HepG2 (cell line): ENCODE measurements around the gene BLOC1S4. TPM values are rescaled to one million over a fixed set of nuclear protein-coding genes. Genes with fewer than 3 reads are reported as not detected.
A peak's percentile ranks its signal among the peaks of the same experiment; 100 is the strongest.
"Not testable (repeated sequence)": the region's sequence is repeated elsewhere in the genome, so short reads cannot be mapped to it uniquely, and the experiment has no call there.

Experiments used
- ATAC-seq: fragments of 200-7000 bp; cut with Tn5 transposase; 3 replicates; pipeline ENCODE4 v1.9.1; 2020; ENCODE audit warnings: mild to moderate bottlenecking, moderate library complexity
- BruUV-seq: library from RNA; stranded (reverse); fragments of 400-500 nt; replicated peaks from 2 replicates; lab custom pipeline; 2021; lab: Mats Ljungman, UMichigan
- CTCF ChIA-PET: fragments of 300-600 bp; formaldehyde crosslinking; extraction: SDS; loops from one replicate; lab custom pipeline; 2021; ENCODE audit warnings: low total read pairs, inconsistent platforms, low intra/inter-chr PET ratio; lab: Yijun Ruan, JAX
- POLR2A ChIA-PET: fragments of 350-600 bp; sonication (Branson Sonifier 250); formaldehyde crosslinking; loops from one replicate; lab custom pipeline; 2020; ENCODE audit warnings: antibody characterized with exemption, inconsistent platforms; lab: Yijun Ruan, JAX
- DNase-seq: peaks from one replicate; pipeline ENCODE4 v3.0.0-alpha.2; 2015; ENCODE audit warnings: low spot score
- FAIRE-seq: peaks from 3 replicates; lab custom pipeline; 2011; peaks lifted over from hg19 to GRCh38; lab: Jason Lieb, UNC
- H2AFZ ChIP-seq: one replicate; pipeline ENCODE4 v1.6.1; 2011; ENCODE audit warnings: low read length, inconsistent platforms
- H3K27ac ChIP-seq: fragments of 300-600 bp; 3 replicates; pipeline ENCODE4 v1.8.0; 2011; ENCODE audit warnings: mixed run types, mild to moderate bottlenecking, mixed read lengths, low read length, inconsistent platforms; ENCODE audit not compliant: insufficient read depth; ENCODE audit errors: extremely low read length
- H3K27me3 ChIP-seq, 2 experiments: fragments of 200-600 bp in 1 of 2; 2 replicates in 1 of 2; 3 replicates in 1 of 2; pipeline versions ENCODE4 v1.6.0 to v1.8.0; 2011; ENCODE audit warnings: low read length in 2 of 2, mild to moderate bottlenecking in 2 of 2, moderate library complexity in 2 of 2, inconsistent platforms in 1 of 2; ENCODE audit not compliant: insufficient read depth in 2 of 2, control insufficient read depth in 1 of 2
- H3K36me3 ChIP-seq, 2 experiments: fragments of 200-600 bp in 1 of 2; replicated peaks in 1 of 2; 2 replicates in 1 of 2; 3 replicates in 1 of 2; pipeline versions ENCODE4 v1.5.1 to v1.8.0; 2011; ENCODE audit warnings: low read length in 2 of 2, inconsistent platforms in 1 of 2; ENCODE audit not compliant: insufficient read depth in 2 of 2, control insufficient read depth in 1 of 2
- H3K4me1 ChIP-seq: 2 replicates; pipeline ENCODE4 v1.5.1; 2012; ENCODE audit warnings: low read length, inconsistent platforms; ENCODE audit not compliant: insufficient read depth
- H3K4me2 ChIP-seq: 2 replicates; pipeline ENCODE4 v1.6.0; 2011; ENCODE audit warnings: low read depth, low read length, inconsistent platforms
- H3K4me3 ChIP-seq, 3 experiments: fragments of 200-600 bp in 1 of 3; sonication (generic), shearing (Covaris generic) in 1 of 3; replicated peaks in 1 of 3; 2 replicates each; pipeline ENCODE4 v1.5.1; 2011 to 2016; ENCODE audit warnings: low read length in 3 of 3, inconsistent platforms in 2 of 3, low read depth in 2 of 3, mild to moderate bottlenecking in 2 of 3, control low read depth in 1 of 3, mixed read lengths in 1 of 3; ENCODE audit not compliant: insufficient read depth in 1 of 3
- H3K79me2 ChIP-seq: one replicate; pipeline ENCODE4 v1.6.1; 2011; ENCODE audit warnings: low read length, inconsistent platforms; ENCODE audit not compliant: insufficient read depth
- H3K9ac ChIP-seq: 2 replicates; pipeline ENCODE4 v1.6.0; 2011; ENCODE audit warnings: mild to moderate bottlenecking, low read depth, low read length, inconsistent platforms; ENCODE audit not compliant: insufficient read depth
- H3K9me3 ChIP-seq: 2 replicates; pipeline ENCODE4 v1.5.1; 2012; ENCODE audit warnings: mild to moderate bottlenecking, low read length
- H4K20me1 ChIP-seq: 2 replicates; pipeline ENCODE4 v1.6.0; 2011; ENCODE audit warnings: inconsistent platforms, mild to moderate bottlenecking, low read length, moderate library complexity; ENCODE audit not compliant: insufficient read depth
- FOXJ3 ChIP-seq: sonication (generic); formaldehyde crosslinking; IDR thresholded peaks from 2 replicates; pipeline ENCODE4 v1.4.0; 2020; ENCODE audit warnings: missing genetic modification reagents, mild to moderate bottlenecking, borderline replicate concordance
- HNRNPL ChIP-seq: fragments of 200-400 bp; formaldehyde crosslinking; IDR thresholded peaks from 2 replicates; pipeline ENCODE4 v1.6.1; 2017; ENCODE audit warnings: mild to moderate bottlenecking, low read depth, low read length
- IKZF1 ChIP-seq: fragments of 450-650 bp; IDR thresholded peaks from 2 replicates; pipeline ENCODE4 v1.7.1; 2016
- PHF8 ChIP-seq: sonication (generic); formaldehyde crosslinking; IDR thresholded peaks from 2 replicates; pipeline ENCODE4 v1.5.0; 2020; ENCODE audit warnings: missing genetic modification reagents
- SOX6 ChIP-seq, 2 experiments: fragments of 450-650 bp in 1 of 2; sonication (generic) in 1 of 2; formaldehyde crosslinking in 1 of 2; IDR thresholded peaks; 2 replicates each; pipeline versions ENCODE4 v1.4.0 to v1.6.1; 2017 to 2020; ENCODE audit warnings: antibody characterized with exemption in 1 of 2, mild to moderate bottlenecking in 1 of 2, missing genetic modification reagents in 1 of 2
- SP1 ChIP-seq, 2 experiments: fragments of 450-650 bp in 1 of 2; sonication (generic) in 1 of 2; formaldehyde crosslinking in 1 of 2; IDR thresholded peaks; 2 replicates each; pipeline versions ENCODE4 v1.4.0 to v1.6.1; 2016 to 2020; ENCODE audit warnings: missing genetic modification reagents in 1 of 2
- ZNF501 ChIP-seq: sonication (generic); formaldehyde crosslinking; IDR thresholded peaks from 2 replicates; pipeline ENCODE4 v1.5.1; 2020; ENCODE audit warnings: mild to moderate bottlenecking, moderate library complexity, missing genetic modification reagents
- WGBS: methylation state at CpG from one replicate; pipeline ENCODE4 v1.1.6; 2017; ENCODE audit warnings: low lambda C conversion rate; 5-methylcytosine and 5-hydroxymethylcytosine counted together
- in situ Hi-C: cut with HindIII; loops from 2 replicates; pipeline ENCODE4 v1.10.0; 2017; ENCODE audit warnings: low pct_unique_long_range_greater_than_20kb; ENCODE audit not compliant: extremely low pct_ligation_motif_present
- intact Hi-C: fragments of 100-400 bp; cut with micrococcal nuclease; formaldehyde crosslinking; loops from one replicate; pipeline ENCODE4 v1.10.0; 2022; ENCODE audit not compliant: unreplicated experiment
- polyA plus RNA-seq, 8 experiments: library from polyadenylated mRNA; depleted of rRNA in 3 of 8; stranded (reverse) in 7 of 8; unstranded in 1 of 8; fragments of >200 nt; fragmentation: Illumina TruSeq in 4 of 8; extraction: Trizol in 4 of 8; gene quantifications; 2 replicates each; pipeline versions ENCODE4 v1.2.1 to v1.2.3, GENCODE V29; 2011 to 2016; ENCODE audit warnings: low read depth in 4 of 8, missing spikeins in 1 of 8, mixed read lengths in 1 of 8; ENCODE audit not compliant: insufficient read depth in 1 of 8
- total RNA-seq, 5 experiments: library from RNA; depleted of rRNA; stranded (reverse); fragments of >200 nt; fragmentation: Illumina TruSeq; extraction: Trizol; gene quantifications; 2 replicates each; pipeline ENCODE4 v1.2.3, GENCODE V29; 2016; ENCODE audit warnings: low read depth in 1 of 5
- TF ChIP-seq, protein P1 (sequence below): fragments of 450-650 bp; IDR thresholded peaks from 2 replicates; pipeline ENCODE4 v1.6.1; 2016
- TF ChIP-seq, protein P2 (sequence below): sonication (generic); formaldehyde crosslinking; IDR thresholded peaks from 2 replicates; pipeline ENCODE4 v1.9.0; 2021; ENCODE audit warnings: mild to moderate bottlenecking, missing genetic modification reagents

Gene BLOC1S4
- total and polyA plus RNA-seq, 2 of the 13 experiments (the other 11 are each of a cell fraction or from before 2014, with no cell fraction given): 15.5 to 20.9 TPM

DNA sequence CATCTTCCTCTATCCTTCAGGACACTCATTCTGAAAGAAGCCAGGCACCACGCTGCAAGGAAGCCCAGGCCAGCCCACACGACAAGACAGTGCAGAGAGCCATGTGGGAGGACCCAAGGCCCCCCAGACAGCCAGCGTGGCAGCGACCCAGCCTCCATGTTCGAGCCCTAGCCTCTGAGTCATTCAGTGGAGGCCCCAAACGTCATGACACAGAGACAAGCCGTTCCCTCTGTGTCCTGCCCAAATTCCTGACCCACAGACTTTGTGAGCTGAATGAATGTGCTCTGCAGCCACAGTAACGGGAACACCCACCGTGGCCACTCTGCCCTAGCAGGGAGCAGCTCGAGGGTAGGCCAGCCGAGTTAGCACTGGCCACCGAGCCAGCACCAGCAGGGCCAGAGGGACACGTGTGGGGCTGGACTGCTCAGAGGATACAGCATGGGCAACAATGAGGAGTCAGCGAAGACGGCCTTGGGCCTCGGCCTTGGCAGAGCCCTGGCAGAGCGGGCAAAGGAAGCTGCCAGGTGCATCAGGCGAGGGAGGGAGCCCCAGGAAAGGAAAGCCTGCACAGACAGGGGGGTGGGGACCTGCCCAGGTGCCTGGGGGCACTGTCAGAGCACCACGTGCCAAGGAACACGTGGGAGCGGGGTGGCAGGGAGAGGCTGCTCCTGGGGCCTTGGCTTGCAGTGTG, 8.6 kb downstream of the BLOC1S4 start (continued):
- no peak for TF ChIP-seq SP1 (IDR thresholded peaks at IDR 0.05)
- TF ChIP-seq SP1 (CRISPR knock-in tag; IDR thresholded peaks at IDR 0.05): no peak
- TF ChIP-seq ZNF501 (CRISPR knock-in tag): no peak
- no peak for TF ChIP-seq PHF8
- peak; percentile 68; the same call in 1 of the 2 replicates for TF ChIP-seq HNRNPL
- TF ChIP-seq, protein P1, sequence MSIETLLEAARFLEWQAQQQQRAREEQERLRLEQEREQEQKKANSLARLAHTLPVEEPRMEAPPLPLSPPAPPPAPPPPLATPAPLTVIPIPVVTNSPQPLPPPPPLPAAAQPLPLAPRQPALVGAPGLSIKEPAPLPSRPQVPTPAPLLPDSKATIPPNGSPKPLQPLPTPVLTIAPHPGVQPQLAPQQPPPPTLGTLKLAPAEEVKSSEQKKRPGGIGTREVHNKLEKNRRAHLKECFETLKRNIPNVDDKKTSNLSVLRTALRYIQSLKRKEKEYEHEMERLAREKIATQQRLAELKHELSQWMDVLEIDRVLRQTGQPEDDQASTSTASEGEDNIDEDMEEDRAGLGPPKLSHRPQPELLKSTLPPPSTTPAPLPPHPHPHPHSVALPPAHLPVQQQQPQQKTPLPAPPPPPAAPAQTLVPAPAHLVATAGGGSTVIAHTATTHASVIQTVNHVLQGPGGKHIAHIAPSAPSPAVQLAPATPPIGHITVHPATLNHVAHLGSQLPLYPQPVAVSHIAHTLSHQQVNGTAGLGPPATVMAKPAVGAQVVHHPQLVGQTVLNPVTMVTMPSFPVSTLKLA: peak; percentile 59
- TF ChIP-seq FOXJ3: no peak

DNA sequence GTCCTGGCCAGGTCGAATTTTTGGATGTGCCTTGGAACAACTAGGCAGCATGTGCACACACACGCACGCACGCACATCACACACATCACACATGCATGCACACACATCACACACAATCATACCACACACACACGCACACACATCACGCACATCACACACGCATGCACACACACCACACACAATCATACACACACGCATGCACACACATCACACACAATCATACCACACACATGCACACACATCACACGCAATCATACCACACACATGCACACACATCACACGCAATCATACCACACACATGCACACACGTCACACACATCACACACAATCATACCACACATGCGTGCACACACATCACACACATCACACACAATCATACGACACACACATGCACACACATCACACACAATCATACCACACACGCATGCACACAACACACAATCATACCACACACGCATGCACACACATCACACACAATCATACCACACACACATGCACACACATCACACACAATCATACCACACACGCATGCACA, 9.5 kb downstream of the BLOC1S4 start:
- H3K4me2 ChIP-seq; H3K9me3 ChIP-seq; H3K27ac ChIP-seq; H3K27me3 ChIP-seq; TF ChIP-seq SOX6 (CRISPR knock-in tag; IDR thresholded peaks at IDR 0.05): not testable (repeated sequence)
- peaks cover 62% of the 10 kb centered on the region for H3K4me1 ChIP-seq
- TF ChIP-seq IKZF1 (0 out of 2 replicates have a peak, but pooled peaks have one; percentile 30), SOX6 (IDR thresholded peaks at IDR 0.05) (0 out of 2 replicates have a peak, but pooled peaks have one; percentile 25)
- TF ChIP-seq, protein P1: peak; percentile 43
- TF ChIP-seq, protein P2, sequence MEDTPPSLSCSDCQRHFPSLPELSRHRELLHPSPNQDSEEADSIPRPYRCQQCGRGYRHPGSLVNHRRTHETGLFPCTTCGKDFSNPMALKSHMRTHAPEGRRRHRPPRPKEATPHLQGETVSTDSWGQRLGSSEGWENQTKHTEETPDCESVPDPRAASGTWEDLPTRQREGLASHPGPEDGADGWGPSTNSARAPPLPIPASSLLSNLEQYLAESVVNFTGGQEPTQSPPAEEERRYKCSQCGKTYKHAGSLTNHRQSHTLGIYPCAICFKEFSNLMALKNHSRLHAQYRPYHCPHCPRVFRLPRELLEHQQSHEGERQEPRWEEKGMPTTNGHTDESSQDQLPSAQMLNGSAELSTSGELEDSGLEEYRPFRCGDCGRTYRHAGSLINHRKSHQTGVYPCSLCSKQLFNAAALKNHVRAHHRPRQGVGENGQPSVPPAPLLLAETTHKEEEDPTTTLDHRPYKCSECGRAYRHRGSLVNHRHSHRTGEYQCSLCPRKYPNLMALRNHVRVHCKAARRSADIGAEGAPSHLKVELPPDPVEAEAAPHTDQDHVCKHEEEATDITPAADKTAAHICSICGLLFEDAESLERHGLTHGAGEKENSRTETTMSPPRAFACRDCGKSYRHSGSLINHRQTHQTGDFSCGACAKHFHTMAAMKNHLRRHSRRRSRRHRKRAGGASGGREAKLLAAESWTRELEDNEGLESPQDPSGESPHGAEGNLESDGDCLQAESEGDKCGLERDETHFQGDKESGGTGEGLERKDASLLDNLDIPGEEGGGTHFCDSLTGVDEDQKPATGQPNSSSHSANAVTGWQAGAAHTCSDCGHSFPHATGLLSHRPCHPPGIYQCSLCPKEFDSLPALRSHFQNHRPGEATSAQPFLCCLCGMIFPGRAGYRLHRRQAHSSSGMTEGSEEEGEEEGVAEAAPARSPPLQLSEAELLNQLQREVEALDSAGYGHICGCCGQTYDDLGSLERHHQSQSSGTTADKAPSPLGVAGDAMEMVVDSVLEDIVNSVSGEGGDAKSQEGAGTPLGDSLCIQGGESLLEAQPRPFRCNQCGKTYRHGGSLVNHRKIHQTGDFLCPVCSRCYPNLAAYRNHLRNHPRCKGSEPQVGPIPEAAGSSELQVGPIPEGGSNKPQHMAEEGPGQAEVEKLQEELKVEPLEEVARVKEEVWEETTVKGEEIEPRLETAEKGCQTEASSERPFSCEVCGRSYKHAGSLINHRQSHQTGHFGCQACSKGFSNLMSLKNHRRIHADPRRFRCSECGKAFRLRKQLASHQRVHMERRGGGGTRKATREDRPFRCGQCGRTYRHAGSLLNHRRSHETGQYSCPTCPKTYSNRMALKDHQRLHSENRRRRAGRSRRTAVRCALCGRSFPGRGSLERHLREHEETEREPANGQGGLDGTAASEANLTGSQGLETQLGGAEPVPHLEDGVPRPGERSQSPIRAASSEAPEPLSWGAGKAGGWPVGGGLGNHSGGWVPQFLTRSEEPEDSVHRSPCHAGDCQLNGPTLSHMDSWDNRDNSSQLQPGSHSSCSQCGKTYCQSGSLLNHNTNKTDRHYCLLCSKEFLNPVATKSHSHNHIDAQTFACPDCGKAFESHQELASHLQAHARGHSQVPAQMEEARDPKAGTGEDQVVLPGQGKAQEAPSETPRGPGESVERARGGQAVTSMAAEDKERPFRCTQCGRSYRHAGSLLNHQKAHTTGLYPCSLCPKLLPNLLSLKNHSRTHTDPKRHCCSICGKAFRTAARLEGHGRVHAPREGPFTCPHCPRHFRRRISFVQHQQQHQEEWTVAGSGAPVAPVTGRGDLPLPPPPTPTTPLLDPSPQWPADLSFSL (CRISPR knock-in tag): 0 out of 2 replicates have a peak, but pooled peaks have one; percentile 73
- TF ChIP-seq, all 625 proteins: peak for 4; not testable (repeated sequence) for 621
- H3K79me2 ChIP-seq, H3K4me3 ChIP-seq, H3K9ac ChIP-seq, ATAC-seq, BruUV-seq, H3K36me3 ChIP-seq, H2AFZ ChIP-seq, H4K20me1 ChIP-seq, DNase-seq, CTCF ChIA-PET, FAIRE-seq, intact Hi-C loops, in situ Hi-C loops: not testable (repeated sequence)
- POLR2A ChIA-PET: interaction anchor here (1.3 kb wide), 2 partner anchors 7 to 52 kb away, joined by 4 read pairs; a partner anchor contains a TSS
- 86% methylated on average over 16 of the region's 16 CpGs for WGBS
